T-cell (primary cell): ENCODE results near the gene ADGRF3. TPM values are rescaled to one million over a fixed set of nuclear protein-coding genes. Genes with fewer than 3 reads are reported as not detected.

Source experiments
- ATAC-seq, 4 experiments: fragments of 200-7000 bp in 3 of 4; fragments of 150-1000 bp in 1 of 4; cut with Tn5 transposase; replicated peaks in 1 of 4; 1 replicate in 3 of 4; 2 replicates in 1 of 4; pipeline ENCODE4 v1.10.0; 2021; ENCODE audit warnings: moderate library complexity in 3 of 4, mild to moderate bottlenecking in 2 of 4, moderate number of reproducible peaks in 1 of 4
- CTCF ChIA-PET, 2 donors: fragments of 300-600 bp; sonication (Branson Sonifier 250); formaldehyde crosslinking; loops; one replicate each; lab custom pipeline; 2022; ENCODE audit warnings: antibody characterized with exemption in 2 of 2; lab: Charles Lee
- POLR2A ChIA-PET, 2 donors: fragments of 300-600 bp; sonication (Branson Sonifier 250); formaldehyde crosslinking; loops; one replicate each; lab custom pipeline; 2022; ENCODE audit warnings: antibody characterized with exemption in 2 of 2; lab: Charles Lee
- DNase-seq, 35 experiments: peaks; one replicate each; pipeline versions ENCODE4 v3.0.0 to v3.0.0-alpha.2; 2013 to 2023
- H3K27ac ChIP-seq: one replicate; pipeline ENCODE4 v1.5.1; 2013; ENCODE audit warnings: low read length
- H3K27me3 ChIP-seq, 2 experiments: replicated peaks in 1 of 2; 1 replicate in 1 of 2; 2 replicates in 1 of 2; pipeline versions ENCODE4 v1.6.1 to v1.7.0; 2013; ENCODE audit warnings: low read length in 1 of 2, mixed read lengths in 1 of 2; ENCODE audit not compliant: control insufficient read depth in 2 of 2, insufficient read depth in 2 of 2; ENCODE audit errors: extremely low read depth in 1 of 2
- H3K36me3 ChIP-seq, 2 donors: 1 replicate in 1 of 2; 2 replicates in 1 of 2; pipeline versions ENCODE4 v1.6.1 to v1.7.0; 2013; ENCODE audit warnings: low read length in 1 of 2; ENCODE audit not compliant: control insufficient read depth in 2 of 2, insufficient read depth in 1 of 2; ENCODE audit errors: extremely low read depth in 1 of 2
- H3K4me1 ChIP-seq, 2 experiments: 1 replicate in 1 of 2; 2 replicates in 1 of 2; pipeline versions ENCODE4 v1.6.1 to v1.7.0; 2013; ENCODE audit warnings: low read length in 2 of 2, mixed read lengths in 1 of 2; ENCODE audit not compliant: insufficient read depth in 2 of 2, control insufficient read depth in 1 of 2; ENCODE audit errors: extremely low read depth in 1 of 2
- H3K4me3 ChIP-seq, 2 donors: 1 replicate in 1 of 2; 2 replicates in 1 of 2; pipeline versions ENCODE4 v1.5.1 to v1.7.0; 2013; ENCODE audit warnings: mild to moderate bottlenecking in 2 of 2, low read length in 1 of 2, moderate library complexity in 1 of 2; ENCODE audit not compliant: control insufficient read depth in 1 of 2; ENCODE audit errors: extremely low read depth in 1 of 2
- H3K9me3 ChIP-seq: 2 replicates; pipeline ENCODE4 v1.7.0; 2013
- H3K27ac Mint-ChIP-seq, 2 donors: one replicate each; pipeline ENCODE4 v1.8.0; 2020 to 2021; ENCODE audit warnings: mild to moderate bottlenecking in 2 of 2, mixed read lengths in 2 of 2
- H3K27me3 Mint-ChIP-seq, 2 donors: one replicate each; pipeline ENCODE4 v1.8.0; 2021 to 2022; ENCODE audit warnings: mixed read lengths in 2 of 2
- H3K36me3 Mint-ChIP-seq: one replicate; pipeline ENCODE4 v1.8.0; 2021; ENCODE audit warnings: mixed read lengths
- H3K4me1 Mint-ChIP-seq, 3 donors: one replicate each; pipeline ENCODE4 v1.8.0; 2020 to 2022; ENCODE audit warnings: mixed read lengths in 3 of 3, mild to moderate bottlenecking in 1 of 3
- H3K4me3 Mint-ChIP-seq, 3 donors: one replicate each; pipeline ENCODE4 v1.8.0; 2020 to 2022; ENCODE audit warnings: mild to moderate bottlenecking in 3 of 3, mixed read lengths in 3 of 3, moderate library complexity in 3 of 3
- H3K9me3 Mint-ChIP-seq, 3 donors: one replicate each; pipeline ENCODE4 v1.8.0; 2020 to 2022; ENCODE audit warnings: mixed read lengths in 3 of 3
- WGBS: methylation state at CpG from one replicate; pipeline ENCODE4 v1.1.5; 2013; ENCODE audit warnings: missing lambda C conversion rate; ENCODE audit not compliant: insufficient coverage; 5-methylcytosine and 5-hydroxymethylcytosine counted together
- total RNA-seq, 35 experiments: library from RNA in 6 of 35; stranded (reverse) in 6 of 35; fragments of 120-200 nt in 1 of 35; gene quantifications; one replicate each; pipeline versions ENCODE4 v1.2.1 to v1.2.4 and lab custom pipeline; 2013 to 2026

The ADGRF3 gene
- total RNA-seq, 5 donors from 2014 or later (not counting 1 experiment from before 2014, with no cell fraction given): 1.3 to 3.4 (median 2.1) TPM

- CTCF ChIA-PET: interaction anchor here in 1 of 2 donors (0.6 to 1.0 kb wide), 2 partner anchors 19 to 56 kb away, joined by 3 to 6 read pairs; partner anchors contain the start of genes HADHA and HADHB
- no peak overlapping the region for H3K4me3 Mint-ChIP-seq
Measured at GRCh38 chr2:26300234-26300925, 46.2 kb downstream of the ADGRF3 start.

GRCh38 chr2:26299471-26300101 is 47.0 kb downstream of the ADGRF3 start:
- Mint-ChIP-seq H3K9me3 (no peaks in the 10 kb centered on the region), H3K4me1 (peaks cover 0 to 3% (median 0%) of the 10 kb centered on the region in 3 donors), H3K4me3 (no peak overlapping the region), H3K27me3 (no peaks in the 10 kb centered on the region), H3K36me3 (no peaks in the 10 kb centered on the region), H3K27ac (no peak overlapping the region)
- ChIA-PET POLR2A (interaction anchor here in 1 of 2 donors (0.5 kb wide), 1 partner anchor 426 kb away, joined by 12 read pairs; no protein-coding TSS in a partner anchor), CTCF (interaction anchor here in 1 of 2 donors (0.6 to 1.0 kb wide), 2 partner anchors 18 to 55 kb away, joined by 3 to 6 read pairs; partner anchors contain the start of genes HADHA and HADHB)
- ATAC-seq (peak; percentile 44 to 62 (median 46)), DNase-seq (peak in 12 of 35 experiments; percentile 2 to 54 (median 12))
- WGBS: 2% methylated on average over 6 of the region's 9 CpGs
- H3K36me3 ChIP-seq: peaks cover 0 to 5% of the 10 kb centered on the region in 2 donors
- peak overlapping the region; percentile 56 to 96 for H3K4me3 ChIP-seq
- peak overlapping the region; percentile 50 for H3K27ac ChIP-seq
- H3K4me1 ChIP-seq: peaks cover 3 to 30% of the 10 kb centered on the region in 2 experiments
- H3K9me3 ChIP-seq: no peaks in the 10 kb centered on the region
- peaks cover 0 to 6% of the 10 kb centered on the region in 2 experiments for H3K27me3 ChIP-seq

More at GRCh38 chr2:26300234-26300925, 46.2 kb downstream of the ADGRF3 start:
- Mint-ChIP-seq H3K27ac (no peak overlapping the region), H3K4me1 (peaks cover 0 to 3% (median 0%) of the 10 kb centered on the region in 3 donors), H3K27me3 (no peaks in the 10 kb centered on the region), H3K9me3 (no peaks in the 10 kb centered on the region), H3K36me3 (no peaks in the 10 kb centered on the region)
- Histone ChIP-seq H3K27me3 (peaks cover 0 to 6% of the 10 kb centered on the region in 2 experiments), H3K36me3 (peaks cover 0 to 5% of the 10 kb centered on the region in 2 donors), H3K27ac (peak overlapping the region; percentile 50), H3K4me1 (peaks cover 3 to 30% of the 10 kb centered on the region in 2 experiments), H3K4me3 (peak overlapping the region; percentile 56 to 96), H3K9me3 (no peaks in the 10 kb centered on the region)
- POLR2A ChIA-PET: interaction anchor here in 1 of 2 donors (0.5 kb wide), 1 partner anchor 427 kb away, joined by 12 read pairs; no protein-coding TSS in a partner anchor
- ATAC-seq (peak; percentile 30 to 55 (median 40)), DNase-seq (peak in 9 of 35 experiments; percentile 3 to 47 (median 9))
- 60% methylated on average over 17 of the region's 22 CpGs for WGBS

- Histone ChIP-seq H3K4me1 (peaks cover 3 to 30% of the 10 kb centered on the region in 2 experiments), H3K4me3 (peak overlapping the region; percentile 56 to 96), H3K9me3 (no peaks in the 10 kb centered on the region), H3K36me3 (no peaks in the 10 kb centered on the region), H3K27me3 (peaks cover 0 to 6% of the 10 kb centered on the region in 2 experiments), H3K27ac (peak overlapping the region; percentile 50)
- ATAC-seq: peak; percentile 73 to 82 (median 80)
- Mint-ChIP-seq H3K9me3 (no peaks in the 10 kb centered on the region), H3K36me3 (no peaks in the 10 kb centered on the region), H3K27me3 (no peaks in the 10 kb centered on the region), H3K4me1 (peaks cover 0 to 3% (median 0%) of the 10 kb centered on the region in 3 donors), H3K27ac (no peak overlapping the region), H3K4me3 (no peak overlapping the region)
- ChIA-PET CTCF (no interaction called here), POLR2A (interaction anchor here (0.6 kb wide), 2 partner anchors 35 to 64 kb away, joined by 3 to 8 read pairs; no protein-coding TSS in a partner anchor)
- WGBS: 9% methylated on average over 24 of the region's 30 CpGs
- peak in 31 of 35 experiments; percentile 14 to 57 (median 34) for DNase-seq
Measured at GRCh38 chr2:26298638-26299393, 47.8 kb downstream of the ADGRF3 start.

- H3K27ac Mint-ChIP-seq: no peak overlapping the region
- H3K27me3 Mint-ChIP-seq: no peaks in the 10 kb centered on the region
- H3K27ac ChIP-seq: peak overlapping the region; percentile 50
- H3K36me3 Mint-ChIP-seq: no peaks in the 10 kb centered on the region
- H3K9me3 Mint-ChIP-seq: no peaks in the 10 kb centered on the region
- H3K4me1 Mint-ChIP-seq: peaks cover 0 to 3% (median 0%) of the 10 kb centered on the region in 3 donors
- H3K4me3 ChIP-seq: peak overlapping the region; percentile 56 to 96
- H3K27me3 ChIP-seq: peaks cover 0 to 6% of the 10 kb centered on the region in 2 experiments
- ChIA-PET CTCF (no interaction called here), POLR2A (interaction anchor here (0.6 kb wide), 2 partner anchors 36 to 63 kb away, joined by 3 to 8 read pairs; no protein-coding TSS in a partner anchor)
- no peak overlapping the region for H3K4me3 Mint-ChIP-seq
- H3K36me3 ChIP-seq: no peaks in the 10 kb centered on the region
- peaks cover 3 to 30% of the 10 kb centered on the region in 2 experiments for H3K4me1 ChIP-seq
- 65% methylated on average over 9 of the region's 17 CpGs for WGBS
- DNase-seq: no peak
- ATAC-seq: no peak
- no peaks in the 10 kb centered on the region for H3K9me3 ChIP-seq
Measured at GRCh38 chr2:26298286-26298637, 48.3 kb downstream of the ADGRF3 start.

- no peaks in the 10 kb centered on the region for H3K36me3 Mint-ChIP-seq
- no peaks in the 10 kb centered on the region for H3K27me3 Mint-ChIP-seq
- POLR2A ChIA-PET: no interaction called here
Measured at GRCh38 chr2:26297061-26297460, 49.5 kb downstream of the ADGRF3 start.

More at GRCh38 chr2:26297061-26297460, 49.5 kb downstream of the ADGRF3 start:
- H3K4me3 Mint-ChIP-seq: no peak overlapping the region
- CTCF ChIA-PET: no interaction called here
- Histone ChIP-seq H3K27me3 (peaks cover 0 to 6% of the 10 kb centered on the region in 2 experiments), H3K9me3 (no peaks in the 10 kb centered on the region), H3K4me3 (no peak overlapping the region), H3K36me3 (no peaks in the 10 kb centered on the region), H3K4me1 (peaks cover 3 to 30% of the 10 kb centered on the region in 2 experiments), H3K27ac (no peak overlapping the region)
- no peak overlapping the region for H3K27ac Mint-ChIP-seq
- H3K9me3 Mint-ChIP-seq: no peaks in the 10 kb centered on the region
- no CpG with 5 or more reads among the region's 3 CpGs for WGBS
- ATAC-seq: no peak
- no peak for DNase-seq
- H3K4me1 Mint-ChIP-seq: peaks cover 0 to 3% (median 0%) of the 10 kb centered on the region in 3 donors
